ENCODE measurements around the gene PNN.
"Not testable (repeated sequence)": the region's sequence is repeated elsewhere in the genome, so short reads cannot be mapped to it uniquely, and the experiment has no call there.

Gene PNN

GRCh38 chr14:39174560-39175444 lies at the start of gene PNN:
PNN (plus strand) TSS chr14:39175254; CDS start chr14:39175280, 26 bp downstream.
- DNase-seq (ENCODE audit: low read depth), result peak; percentile 99

- DNase-seq (ENCODE audit: low read depth), result not testable (repeated sequence)
Measured at GRCh38 chr14:39137835-39138234, 37.2 kb upstream of the PNN start.

- no peak for DNase-seq (ENCODE audit: low read depth)
Measured at GRCh38 chr14:39138440-39138839, 36.6 kb upstream of the PNN start.

- no peak for DNase-seq (ENCODE audit: low read depth)
Measured at GRCh38 chr14:39140170-39140569, 34.9 kb upstream of the PNN start.

- DNase-seq (ENCODE audit: low read depth), result not testable (repeated sequence)
Measured at GRCh38 chr14:39141623-39142022, 33.4 kb upstream of the PNN start.

GRCh38 chr14:39143226-39143625 lies 31.8 kb upstream of the PNN start:
- not testable (repeated sequence) for DNase-seq (ENCODE audit: low read depth)

- no peak for DNase-seq (ENCODE audit: low read depth)
Measured at GRCh38 chr14:39145266-39145966, 29.6 kb upstream of the PNN start.

GRCh38 chr14:39154594-39155189 lies 20.4 kb upstream of the PNN start:
- no peak for DNase-seq (ENCODE audit: low read depth)

- DNase-seq (ENCODE audit: low read depth), result no peak
Measured at GRCh38 chr14:39157491-39157890, 17.6 kb upstream of the PNN start.

- no peak for DNase-seq (ENCODE audit: low read depth)
Measured at GRCh38 chr14:39158222-39158858, 16.7 kb upstream of the PNN start.

- DNase-seq (ENCODE audit: low read depth), result no peak
Measured at GRCh38 chr14:39160494-39160893, 14.6 kb upstream of the PNN start.

GRCh38 chr14:39167797-39168320 lies 7.2 kb upstream of the PNN start:
- not testable (repeated sequence) for DNase-seq (ENCODE audit: low read depth)

GRCh38 chr14:39168591-39168990 lies 6.5 kb upstream of the PNN start:
- no peak for DNase-seq (ENCODE audit: low read depth)

- no peak for DNase-seq (ENCODE audit: low read depth)
Measured at GRCh38 chr14:39169541-39169900, 5.5 kb upstream of the PNN start.

GRCh38 chr14:39173198-39173597 lies 1.9 kb upstream of the PNN start:
- no peak for DNase-seq (ENCODE audit: low read depth)

- DNase-seq (ENCODE audit: low read depth), result no peak
Measured at GRCh38 chr14:39175445-39176262, 600 bp downstream of the PNN start.

GRCh38 chr14:39176263-39177167 lies 1.5 kb downstream of the PNN start:
- no peak for DNase-seq (ENCODE audit: low read depth)

- no peak for DNase-seq (ENCODE audit: low read depth)
Measured at GRCh38 chr14:39177168-39177545, 2.1 kb downstream of the PNN start.

GRCh38 chr14:39179042-39179441 lies 4.0 kb downstream of the PNN start:
- DNase-seq (ENCODE audit: low read depth), result no peak

- no peak for DNase-seq (ENCODE audit: low read depth)
Measured at GRCh38 chr14:39180553-39180952, 5.5 kb downstream of the PNN start.
